OCI-LY3 (cell line): ENCODE measurements around the gene RAB38.

Experiments
- H2AFZ ChIP-seq: fragments of 200-600, 300-600 bp; shearing (Covaris generic); 2 replicates; pipeline ENCODE4 v1.6.0; 2014; ENCODE audit warnings: antibody characterized with exemption, low read depth, low read length
- H3K27ac ChIP-seq: fragments of 200-600, 300-600 bp; sonication (generic); 2 replicates; pipeline ENCODE4 v1.5.1; 2014; ENCODE audit warnings: mild to moderate bottlenecking, low read length, moderate library complexity, mixed read lengths
- H3K27me3 ChIP-seq: fragments of 200-600, 300-600 bp; sonication (generic); 2 replicates; pipeline ENCODE4 v1.6.1; 2014; ENCODE audit warnings: low read depth, low read length, mixed read lengths
- H3K36me3 ChIP-seq: fragments of 200-600, 300-600 bp; sonication (generic); replicated peaks from 2 replicates; pipeline ENCODE3; 2014; ENCODE audit warnings: low read depth, low read length, mixed read lengths
- H3K4me1 ChIP-seq: fragments of 300-600, 200-600 bp; sonication (generic); 2 replicates; pipeline ENCODE4 v1.6.1; 2014; ENCODE audit warnings: low read length, mixed read lengths
- H3K4me2 ChIP-seq: fragments of 200-600, 300-600 bp; sonication (generic); 2 replicates; pipeline ENCODE4 v1.6.1; 2014; ENCODE audit warnings: low read length, mixed read lengths
- H3K4me3 ChIP-seq: fragments of 300-600, 200-600 bp; sonication (generic); 2 replicates; pipeline ENCODE4 v1.5.1; 2014; ENCODE audit warnings: antibody characterized with exemption, mild to moderate bottlenecking, low read length, moderate library complexity
- H3K79me2 ChIP-seq: fragments of 300-600, 200-600 bp; shearing (Covaris generic); 2 replicates; pipeline ENCODE4 v1.6.1; 2014; ENCODE audit warnings: mild to moderate bottlenecking, low read length, mixed read lengths
- H3K9ac ChIP-seq: fragments of 300-600, 200-600 bp; shearing (Covaris generic); 2 replicates; pipeline ENCODE4 v1.6.0; 2014; ENCODE audit warnings: mild to moderate bottlenecking, low read length, moderate library complexity
- H3K9me3 ChIP-seq: fragments of 200-600, 300-600 bp; shearing (Covaris generic); 2 replicates; pipeline ENCODE4 v1.6.1; 2014; ENCODE audit warnings: low read length, mixed read lengths; ENCODE audit not compliant: insufficient read depth
- H4K20me1 ChIP-seq: fragments of 200-600, 300-600 bp; sonication (generic); 2 replicates; pipeline ENCODE4 v1.6.1; 2016; ENCODE audit warnings: low read length, mixed read lengths; ENCODE audit not compliant: insufficient read depth
- EZH2phosphoT487 ChIP-seq: fragments of 200-600 bp; shearing (Covaris generic); IDR thresholded peaks from 2 replicates; pipeline ENCODE4 v1.6.1; 2018; ENCODE audit warnings: antibody characterized with exemption, mixed run types, low read depth
- TF ChIP-seq, protein P1 (sequence below): fragments of 200-600, 300-600 bp; sonication (generic); IDR thresholded peaks from 2 replicates; pipeline ENCODE4 v1.5.1; 2014; ENCODE audit warnings: antibody characterized with exemption, low read length, low read depth

The RAB38 gene

GRCh38 chr11:88119561-88119960 is 55.7 kb downstream of the RAB38 start:
- no peaks in the 10 kb centered on the region for H3K79me2 ChIP-seq
- TF ChIP-seq, protein P1, sequence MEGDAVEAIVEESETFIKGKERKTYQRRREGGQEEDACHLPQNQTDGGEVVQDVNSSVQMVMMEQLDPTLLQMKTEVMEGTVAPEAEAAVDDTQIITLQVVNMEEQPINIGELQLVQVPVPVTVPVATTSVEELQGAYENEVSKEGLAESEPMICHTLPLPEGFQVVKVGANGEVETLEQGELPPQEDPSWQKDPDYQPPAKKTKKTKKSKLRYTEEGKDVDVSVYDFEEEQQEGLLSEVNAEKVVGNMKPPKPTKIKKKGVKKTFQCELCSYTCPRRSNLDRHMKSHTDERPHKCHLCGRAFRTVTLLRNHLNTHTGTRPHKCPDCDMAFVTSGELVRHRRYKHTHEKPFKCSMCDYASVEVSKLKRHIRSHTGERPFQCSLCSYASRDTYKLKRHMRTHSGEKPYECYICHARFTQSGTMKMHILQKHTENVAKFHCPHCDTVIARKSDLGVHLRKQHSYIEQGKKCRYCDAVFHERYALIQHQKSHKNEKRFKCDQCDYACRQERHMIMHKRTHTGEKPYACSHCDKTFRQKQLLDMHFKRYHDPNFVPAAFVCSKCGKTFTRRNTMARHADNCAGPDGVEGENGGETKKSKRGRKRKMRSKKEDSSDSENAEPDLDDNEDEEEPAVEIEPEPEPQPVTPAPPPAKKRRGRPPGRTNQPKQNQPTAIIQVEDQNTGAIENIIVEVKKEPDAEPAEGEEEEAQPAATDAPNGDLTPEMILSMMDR: no peak
- TF ChIP-seq EZH2phosphoT487: no peak
- no peaks in the 10 kb centered on the region for H4K20me1 ChIP-seq
- peaks cover 23% of the 10 kb centered on the region; the same call in 1 of the 2 replicates for H3K27me3 ChIP-seq
- no peaks in the 10 kb centered on the region for H3K36me3 ChIP-seq
- no peak overlapping the region for H3K4me3 ChIP-seq
- no peak overlapping the region for H3K9ac ChIP-seq
- no peak overlapping the region for H3K27ac ChIP-seq
- no peak overlapping the region for H3K4me2 ChIP-seq
- H3K9me3 ChIP-seq: no peaks in the 10 kb centered on the region
- H3K4me1 ChIP-seq: peaks cover 42% of the 10 kb centered on the region
- H2AFZ ChIP-seq: no peak overlapping the region

- peak overlapping the region; percentile 8; the same call in 1 of the 2 replicates for H3K9ac ChIP-seq
- no peaks in the 10 kb centered on the region for H4K20me1 ChIP-seq
- H3K36me3 ChIP-seq: no peaks in the 10 kb centered on the region
- H3K9me3 ChIP-seq: no peaks in the 10 kb centered on the region
- peaks cover 34% of the 10 kb centered on the region for H3K4me1 ChIP-seq
- peak overlapping the region; percentile 70 for H3K4me2 ChIP-seq
- H3K4me3 ChIP-seq: peak overlapping the region; percentile 36
- no peaks in the 10 kb centered on the region for H3K79me2 ChIP-seq
- peak overlapping the region; percentile 71 for H3K27ac ChIP-seq
- H2AFZ ChIP-seq: no peak overlapping the region
- TF ChIP-seq EZH2phosphoT487: no peak
- TF ChIP-seq, protein P1: no peak
- H3K27me3 ChIP-seq: peaks cover 24% of the 10 kb centered on the region; the same call in 1 of the 2 replicates
Observed at GRCh38 chr11:88117281-88117858, 57.9 kb downstream of the RAB38 start.

DNA sequence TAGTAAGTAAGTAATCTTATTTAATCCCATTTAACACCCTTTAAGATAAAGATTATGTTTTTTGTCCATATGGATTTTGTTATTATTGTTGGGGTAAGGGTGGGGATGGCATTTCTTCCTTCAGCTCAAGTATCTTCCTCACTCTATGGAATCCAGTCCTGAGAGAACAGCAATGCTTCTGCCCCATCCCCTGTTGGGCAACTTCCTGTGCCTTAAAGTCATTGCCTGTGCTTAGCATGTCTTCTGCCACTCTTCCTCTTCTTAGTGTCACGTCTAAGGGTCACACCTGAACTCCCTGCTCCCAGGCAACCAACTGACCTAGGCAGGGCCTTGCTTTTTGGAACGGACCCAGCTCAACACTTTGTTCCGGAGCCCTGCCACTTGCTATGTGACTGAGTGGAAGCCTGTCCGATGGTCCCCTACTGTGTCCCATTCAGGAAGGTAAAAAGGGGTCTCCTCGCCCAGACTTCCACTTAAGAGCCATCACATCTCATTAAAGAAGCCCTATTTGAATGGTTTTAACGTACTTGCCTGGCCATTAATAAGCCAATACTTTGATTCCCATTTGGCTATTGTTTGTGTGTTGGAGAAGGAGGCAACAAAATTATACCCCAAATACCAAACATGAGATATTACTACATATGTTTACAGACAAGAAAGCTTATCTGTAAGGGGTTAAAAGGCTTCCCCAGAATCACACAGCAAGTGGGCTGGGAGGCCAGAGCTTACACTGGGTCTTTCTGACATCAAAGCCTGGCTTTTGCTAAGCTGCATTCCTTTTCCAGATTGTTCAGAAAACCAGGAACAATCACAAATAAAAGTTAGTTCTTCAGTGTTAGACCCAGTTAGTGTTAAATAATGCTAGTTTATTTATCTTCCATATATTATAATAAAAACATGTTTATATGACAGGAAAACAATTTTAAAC is 59.2 kb downstream of the RAB38 start:
- no peaks in the 10 kb centered on the region for H3K36me3 ChIP-seq
- H3K9me3 ChIP-seq: no peaks in the 10 kb centered on the region
- no peak overlapping the region for H3K9ac ChIP-seq
- no peak for TF ChIP-seq EZH2phosphoT487
- TF ChIP-seq, protein P1: no peak
- no peak overlapping the region for H2AFZ ChIP-seq
- H3K4me2 ChIP-seq: peak overlapping the region; percentile 70
- H3K79me2 ChIP-seq: no peaks in the 10 kb centered on the region
- no peaks in the 10 kb centered on the region for H4K20me1 ChIP-seq
- H3K27ac ChIP-seq: no peak overlapping the region
- 0 out of 2 replicates have a peak overlapping the region, but pooled peaks have one; percentile 36 for H3K4me3 ChIP-seq
- H3K27me3 ChIP-seq: peaks cover 24% of the 10 kb centered on the region; the same call in 1 of the 2 replicates
- H3K4me1 ChIP-seq: peaks cover 34% of the 10 kb centered on the region

GRCh38 chr11:88114486-88115045 is 60.7 kb downstream of the RAB38 start:
- no peak overlapping the region for H3K9ac ChIP-seq
- H3K79me2 ChIP-seq: no peaks in the 10 kb centered on the region
- H3K4me1 ChIP-seq: peaks cover 34% of the 10 kb centered on the region
- H3K27me3 ChIP-seq: peaks cover 11% of the 10 kb centered on the region; the same call in 1 of the 2 replicates
- no peak overlapping the region for H3K4me2 ChIP-seq
- TF ChIP-seq, protein P1: no peak
- TF ChIP-seq EZH2phosphoT487: no peak
- H3K36me3 ChIP-seq: no peaks in the 10 kb centered on the region
- H2AFZ ChIP-seq: no peak overlapping the region
- no peaks in the 10 kb centered on the region for H3K9me3 ChIP-seq
- no peak overlapping the region for H3K27ac ChIP-seq
- H4K20me1 ChIP-seq: no peaks in the 10 kb centered on the region
- H3K4me3 ChIP-seq: no peak overlapping the region
